ENCODE data around the gene SAXO1. TPM values are rescaled to one million over a fixed set of nuclear protein-coding genes. Genes with fewer than 3 reads are reported as not detected.
A peak's percentile ranks its signal among the peaks of the same experiment; 100 is the strongest.

The SAXO1 gene
- total RNA-seq, 1 experiment from 2014 or later, result 0.20 TPM

GRCh38 chr9:19048966-19049916 is 16.2 kb upstream of the SAXO1 start, which contains the start of gene RRAGA:
RRAGA (plus strand) TSS chr9:19049427; CDS start chr9:19049660, 233 bp downstream.
- Histone ChIP-seq H3K9me3 (no peaks in the 10 kb centered on the region), H3K4me1 (peaks cover 7% of the 10 kb centered on the region; the same call in 1 of the 2 replicates), H3K27me3 (replicated peaks; ENCODE audit: control insufficient read depth, insufficient read depth, low read length) (no peaks in the 10 kb centered on the region), H3K4me3 (ENCODE audit: low read depth, low read length) (peak within 1 kb of the TSS; percentile 77), H3K36me3 (ENCODE audit: control insufficient read depth, insufficient read depth, low read length) (no peaks in the 10 kb centered on the region)
- peak; percentile 96 to 97 for DNase-seq
- TF ChIP-seq, protein P1, sequence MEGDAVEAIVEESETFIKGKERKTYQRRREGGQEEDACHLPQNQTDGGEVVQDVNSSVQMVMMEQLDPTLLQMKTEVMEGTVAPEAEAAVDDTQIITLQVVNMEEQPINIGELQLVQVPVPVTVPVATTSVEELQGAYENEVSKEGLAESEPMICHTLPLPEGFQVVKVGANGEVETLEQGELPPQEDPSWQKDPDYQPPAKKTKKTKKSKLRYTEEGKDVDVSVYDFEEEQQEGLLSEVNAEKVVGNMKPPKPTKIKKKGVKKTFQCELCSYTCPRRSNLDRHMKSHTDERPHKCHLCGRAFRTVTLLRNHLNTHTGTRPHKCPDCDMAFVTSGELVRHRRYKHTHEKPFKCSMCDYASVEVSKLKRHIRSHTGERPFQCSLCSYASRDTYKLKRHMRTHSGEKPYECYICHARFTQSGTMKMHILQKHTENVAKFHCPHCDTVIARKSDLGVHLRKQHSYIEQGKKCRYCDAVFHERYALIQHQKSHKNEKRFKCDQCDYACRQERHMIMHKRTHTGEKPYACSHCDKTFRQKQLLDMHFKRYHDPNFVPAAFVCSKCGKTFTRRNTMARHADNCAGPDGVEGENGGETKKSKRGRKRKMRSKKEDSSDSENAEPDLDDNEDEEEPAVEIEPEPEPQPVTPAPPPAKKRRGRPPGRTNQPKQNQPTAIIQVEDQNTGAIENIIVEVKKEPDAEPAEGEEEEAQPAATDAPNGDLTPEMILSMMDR (IDR thresholded peaks at IDR 0.05; ENCODE audit: insufficient read depth in 1 of 2, low read depth in 1 of 2, low read length in 1 of 2, severe bottlenecking in 1 of 2, unreplicated experiment in 1 of 2), result peak; percentile 70
- H3K4me1 Mint-ChIP-seq (ENCODE audit: low read depth, unreplicated experiment), result no peaks in the 10 kb centered on the region
- ChIA-PET POLR2A (interaction anchor here (0.7 to 1.3 kb wide), 4 partner anchors 102 to 416 kb away, joined by 3 to 5 read pairs (median 4); partner anchors contain the start of gene RPS6), CTCF (interaction anchor here (0.6 to 2.0 kb wide), 10 partner anchors 11 to 1635 kb away, joined by 3 to 26 read pairs (median 3); partner anchors contain the start of gene FOCAD)
- H3K27ac Mint-ChIP-seq (ENCODE audit: unreplicated experiment), result peak within 1 kb of the TSS; percentile 93
- no peaks in the 10 kb centered on the region for H3K27me3 Mint-ChIP-seq (ENCODE audit: insufficient read depth, unreplicated experiment)
- BruUV-seq (replicated peaks), result TSS peak; percentile 67
- intact Hi-C loops (cut with micrococcal nuclease; ENCODE audit: unreplicated experiment), result loop anchor here (1.0 to 10.0 kb wide), 5 partner anchors 79 to 408 kb away; no protein-coding TSS in a partner anchor
- H3K4me3 Mint-ChIP-seq (ENCODE audit: unreplicated experiment), result peak within 1 kb of the TSS; percentile 85
- no peaks in the 10 kb centered on the region for H3K9me3 Mint-ChIP-seq (ENCODE audit: unreplicated experiment)
- peaks cover 6% of the 10 kb centered on the region for H3K36me3 Mint-ChIP-seq (ENCODE audit: insufficient read depth, unreplicated experiment)

GRCh38 chr9:19036611-19037010 is 3.6 kb upstream of the SAXO1 start:
- CTCF ChIA-PET, result no interaction called here
- Mint-ChIP-seq H3K27ac (ENCODE audit: unreplicated experiment) (no peak overlapping the region), H3K36me3 (ENCODE audit: insufficient read depth, unreplicated experiment) (no peaks in the 10 kb centered on the region), H3K9me3 (ENCODE audit: unreplicated experiment) (no peaks in the 10 kb centered on the region), H3K27me3 (ENCODE audit: insufficient read depth, unreplicated experiment) (no peaks in the 10 kb centered on the region), H3K4me1 (ENCODE audit: low read depth, unreplicated experiment) (no peaks in the 10 kb centered on the region), H3K4me3 (ENCODE audit: unreplicated experiment) (no peak overlapping the region)
- no peak overlapping the region for H3K4me3 ChIP-seq (ENCODE audit: low read depth, low read length)
- TF ChIP-seq, protein P1 (IDR thresholded peaks at IDR 0.05; ENCODE audit: insufficient read depth in 1 of 2, low read depth in 1 of 2, low read length in 1 of 2, severe bottlenecking in 1 of 2, unreplicated experiment in 1 of 2), result no peak
- H3K36me3 ChIP-seq (ENCODE audit: control insufficient read depth, insufficient read depth, low read length), result no peaks in the 10 kb centered on the region
- POLR2A ChIA-PET, result no interaction called here
- no peaks in the 10 kb centered on the region for H3K4me1 ChIP-seq
- no peak for DNase-seq
- H3K27me3 ChIP-seq (replicated peaks; ENCODE audit: control insufficient read depth, insufficient read depth, low read length), result no peaks in the 10 kb centered on the region
- intact Hi-C loops (cut with micrococcal nuclease; ENCODE audit: unreplicated experiment), result no loop called here
- no peaks in the 10 kb centered on the region for H3K9me3 ChIP-seq
- no TSS peak for BruUV-seq (replicated peaks)

DNA sequence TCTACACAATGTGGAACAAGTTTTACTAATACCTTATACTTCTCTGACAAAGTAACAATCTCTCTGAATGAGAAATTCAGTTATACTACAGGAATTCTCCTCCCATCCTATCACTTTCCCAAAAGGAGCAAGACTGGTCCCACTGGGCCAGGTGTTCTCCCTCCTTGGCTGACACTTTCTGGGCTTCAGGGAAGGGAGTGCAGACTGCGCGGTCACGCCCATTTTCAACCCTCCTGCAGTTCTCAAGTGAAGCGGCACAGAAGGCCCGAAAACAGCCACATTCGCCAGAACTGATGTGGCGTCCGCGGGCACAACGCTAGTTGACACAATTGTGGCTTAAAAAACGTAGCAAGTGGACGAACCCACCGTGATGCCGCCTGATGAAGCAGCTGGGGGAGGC is 603 bp downstream of the SAXO1 start:
- Mint-ChIP-seq H3K9me3 (ENCODE audit: unreplicated experiment) (no peaks in the 10 kb centered on the region), H3K36me3 (ENCODE audit: insufficient read depth, unreplicated experiment) (no peaks in the 10 kb centered on the region), H3K4me1 (ENCODE audit: low read depth, unreplicated experiment) (no peaks in the 10 kb centered on the region), H3K27me3 (ENCODE audit: insufficient read depth, unreplicated experiment) (peaks cover 7% of the 10 kb centered on the region), H3K27ac (ENCODE audit: unreplicated experiment) (no peak overlapping the region), H3K4me3 (ENCODE audit: unreplicated experiment) (no peak overlapping the region)
- Histone ChIP-seq H3K4me1 (no peaks in the 10 kb centered on the region), H3K27me3 (replicated peaks; ENCODE audit: control insufficient read depth, insufficient read depth, low read length) (no peaks in the 10 kb centered on the region), H3K4me3 (ENCODE audit: low read depth, low read length) (no peak overlapping the region), H3K36me3 (ENCODE audit: control insufficient read depth, insufficient read depth, low read length) (no peaks in the 10 kb centered on the region), H3K9me3 (no peaks in the 10 kb centered on the region)
- CTCF ChIA-PET, result no interaction called here
- POLR2A ChIA-PET, result no interaction called here
- TF ChIP-seq, protein P1 (IDR thresholded peaks at IDR 0.05; ENCODE audit: insufficient read depth in 1 of 2, low read depth in 1 of 2, low read length in 1 of 2, severe bottlenecking in 1 of 2, unreplicated experiment in 1 of 2), result no peak
- no peak for DNase-seq
- intact Hi-C loops (cut with micrococcal nuclease; ENCODE audit: unreplicated experiment), result no loop called here
- BruUV-seq (replicated peaks), result no TSS peak

Measured in Caco-2 (cell line).